Astrocyte of the cerebellum (primary cell): ENCODE measurements around the gene KRTAP9-4.
"Not testable (repeated sequence)": the region's sequence is repeated elsewhere in the genome, so short reads cannot be mapped to it uniquely, and the experiment has no call there.

Experiments
- DNase-seq: peaks from one replicate; pipeline ENCODE4 v3.0.0-alpha.2; 2011; ENCODE audit warnings: low read depth
- H3K4me3 ChIP-seq: 2 replicates; pipeline ENCODE4 v1.5.1; 2011; ENCODE audit warnings: mild to moderate bottlenecking, low read depth, low read length, moderate library complexity
- CTCF ChIP-seq: IDR thresholded peaks from 2 replicates; pipeline ENCODE4 v1.5.1; 2012; ENCODE audit warnings: low read length, low read depth, moderate library complexity, mild to moderate bottlenecking; ENCODE audit errors: missing control alignments
- in situ Hi-C: cut with HindIII; loops from 2 replicates; pipeline ENCODE4 v1.10.0; 2017; ENCODE audit warnings: low sequenced_read_pairs

KRTAP9-4 gene

GRCh38 chr17:41230094-41230493, 19.4 kb upstream of the KRTAP9-4 start:
- no peak overlapping the region for H3K4me3 ChIP-seq
- in situ Hi-C loops: no loop called here
- DNase-seq: no peak
- no peak for TF ChIP-seq CTCF

- no peak overlapping the region for H3K4me3 ChIP-seq
- in situ Hi-C loops: no loop called here
- TF ChIP-seq CTCF: no peak
- no peak for DNase-seq
Observed at GRCh38 chr17:41231731-41232130, 17.8 kb upstream of the KRTAP9-4 start.

DNA sequence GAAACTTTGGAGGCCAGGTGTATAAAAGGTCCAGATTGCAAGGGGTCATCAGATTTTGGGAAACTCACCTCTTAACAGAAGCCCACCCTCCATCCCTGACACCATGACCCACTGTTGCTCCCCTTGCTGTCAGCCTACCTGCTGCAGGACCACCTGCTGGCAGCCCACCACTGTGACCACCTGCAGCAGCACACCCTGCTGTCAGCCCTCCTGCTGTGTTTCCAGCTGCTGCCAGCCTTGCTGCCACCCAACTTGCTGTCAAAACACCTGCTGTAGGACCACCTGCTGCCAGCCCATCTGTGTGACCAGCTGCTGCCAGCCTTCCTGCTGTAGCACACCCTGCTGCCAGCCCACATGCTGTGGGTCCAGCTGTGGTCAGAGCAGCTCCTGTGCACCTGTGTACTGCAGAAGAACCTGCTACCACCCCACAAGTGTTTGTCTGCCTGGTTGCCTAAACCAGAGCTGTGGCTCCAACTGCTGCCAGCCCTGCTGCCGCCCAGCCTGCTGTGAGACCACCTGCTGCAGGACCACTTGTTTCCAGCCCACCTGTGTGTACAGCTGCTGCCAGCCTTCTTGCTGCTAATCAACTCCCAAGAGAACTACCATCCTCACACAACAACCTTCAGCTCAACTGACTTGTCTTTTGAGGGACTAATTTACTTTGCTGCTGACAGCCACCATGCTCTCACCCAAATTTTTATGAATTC, 16.9 kb upstream of the KRTAP9-4 start, which contains the start of gene KRTAP9-3:
KRTAP9-3 (plus strand) TSS at position 51 of the 707 bp plus-strand sequence; CDS start at position 104, 53 bp downstream.
- in situ Hi-C loops, H3K4me3 ChIP-seq, DNase-seq: not testable (repeated sequence)

GRCh38 chr17:41237116-41237515, 12.4 kb upstream of the KRTAP9-4 start:
- H3K4me3 ChIP-seq, in situ Hi-C loops, DNase-seq: not testable (repeated sequence)

DNA sequence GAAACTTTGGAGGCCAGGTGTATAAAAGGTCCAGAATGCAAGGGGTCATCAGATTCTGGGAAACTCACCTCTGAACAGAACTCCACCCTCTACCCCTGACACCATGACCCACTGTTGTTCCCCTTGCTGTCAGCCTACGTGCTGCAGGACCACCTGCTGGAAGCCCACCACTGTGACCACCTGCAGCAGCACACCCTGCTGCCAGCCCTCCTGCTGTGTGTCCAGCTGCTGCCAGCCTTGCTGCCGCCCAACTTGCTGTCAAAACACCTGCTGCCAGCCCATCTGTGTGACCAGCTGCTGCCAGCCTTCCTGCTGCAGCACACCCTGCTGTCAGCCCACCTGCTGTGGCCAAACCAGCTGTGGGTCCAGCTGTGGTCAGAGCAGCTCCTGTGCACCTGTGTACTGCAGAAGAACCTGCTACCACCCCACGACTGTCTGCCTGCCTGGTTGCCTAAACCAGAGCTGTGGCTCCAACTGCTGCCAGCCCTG, 11.5 kb upstream of the KRTAP9-4 start, which contains the start of gene KRTAP9-8:
KRTAP9-8 (plus strand) TSS at position 51 of the 489 bp plus-strand sequence; CDS start at position 104, 53 bp downstream.
- H3K4me3 ChIP-seq, in situ Hi-C loops, DNase-seq: not testable (repeated sequence)

DNA sequence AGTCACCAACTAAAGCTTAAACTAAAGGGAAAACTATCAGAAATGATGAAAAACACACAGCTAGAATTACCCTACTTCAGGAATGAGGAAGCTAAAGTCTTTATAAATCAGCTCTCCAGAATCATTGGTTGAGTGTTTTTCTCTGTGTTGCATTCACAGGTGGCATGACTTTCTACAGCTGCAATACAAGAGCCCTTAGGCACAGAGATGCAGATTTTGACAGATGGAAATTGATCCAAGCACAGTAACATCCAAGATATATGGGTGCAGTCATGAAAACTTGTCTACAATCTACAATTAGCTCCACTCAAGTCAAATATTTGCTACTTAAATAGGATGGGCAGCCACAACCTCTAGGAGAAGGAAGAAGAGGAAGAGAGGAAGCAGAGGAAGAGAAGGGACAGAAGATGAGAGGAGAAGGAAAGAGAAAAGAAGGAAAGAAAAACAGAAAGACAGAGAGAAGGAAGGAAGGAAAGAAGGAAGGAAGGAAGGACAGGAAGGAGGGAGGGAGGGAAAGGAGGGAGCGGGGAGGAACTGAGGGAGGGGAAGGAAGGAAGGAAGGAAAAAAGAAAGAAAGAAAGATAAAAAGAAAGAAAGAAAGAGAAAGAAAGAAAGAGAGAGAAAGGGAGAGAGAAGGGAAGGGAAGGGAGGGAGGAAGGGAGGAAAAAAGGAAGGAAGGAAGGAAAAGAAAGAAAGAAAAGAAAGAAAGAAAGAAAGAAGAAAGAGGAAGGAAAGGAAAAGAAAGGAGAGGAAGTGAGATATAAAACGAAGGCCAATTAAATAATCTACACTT, 2.3 kb upstream of the KRTAP9-4 start:
- H3K4me3 ChIP-seq, in situ Hi-C loops, DNase-seq: not testable (repeated sequence)

GRCh38 chr17:41251261-41251660, 1.8 kb downstream of the KRTAP9-4 start:
- in situ Hi-C loops: no loop called here
- TF ChIP-seq CTCF: no peak
- no peak for DNase-seq
- H3K4me3 ChIP-seq: no peak overlapping the region

DNA sequence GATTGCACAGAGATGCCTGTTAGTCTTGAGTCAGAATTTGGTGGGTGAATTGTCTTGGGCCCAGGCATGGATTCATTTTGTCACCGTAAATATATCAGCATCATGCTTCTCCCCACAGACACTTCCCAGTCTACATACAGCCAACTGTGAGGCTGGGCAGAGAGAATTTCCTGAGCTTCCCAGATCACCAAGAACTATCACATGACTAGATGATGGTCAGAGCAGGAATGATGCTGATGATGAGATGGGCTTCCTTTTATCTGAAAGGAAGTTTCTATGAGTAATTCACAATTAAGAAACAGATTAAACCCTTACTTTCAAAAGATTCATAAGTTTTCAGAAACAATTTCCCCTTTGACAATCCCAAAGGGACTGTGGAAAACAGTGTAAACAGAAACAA, 5.4 kb downstream of the KRTAP9-4 start:
- DNase-seq: no peak
- no peak overlapping the region for H3K4me3 ChIP-seq
- in situ Hi-C loops: no loop called here
- TF ChIP-seq CTCF: no peak

GRCh38 chr17:41255381-41256290, 6.1 kb downstream of the KRTAP9-4 start, which contains the start of gene KRTAP9-9:
Gene KRTAP9-9 (plus strand): TSS chr17:41255384.
- in situ Hi-C loops, DNase-seq: not testable (repeated sequence)

More at GRCh38 chr17:41255381-41256290, 6.1 kb downstream of the KRTAP9-4 start, which contains the start of gene KRTAP9-9:
- H3K4me3 ChIP-seq: not testable (repeated sequence)
